ENCODE measurements around the gene PKNOX2. TPM values are rescaled to one million over a fixed set of nuclear protein-coding genes. Genes with fewer than 3 reads are reported as not detected.
A peak's percentile ranks its signal among the peaks of the same experiment; 100 is the strongest.

Gene PKNOX2
- total RNA-seq, 6 experiments from 2014 or later, result 0.09 to 0.31 (median 0.14) TPM

DNA sequence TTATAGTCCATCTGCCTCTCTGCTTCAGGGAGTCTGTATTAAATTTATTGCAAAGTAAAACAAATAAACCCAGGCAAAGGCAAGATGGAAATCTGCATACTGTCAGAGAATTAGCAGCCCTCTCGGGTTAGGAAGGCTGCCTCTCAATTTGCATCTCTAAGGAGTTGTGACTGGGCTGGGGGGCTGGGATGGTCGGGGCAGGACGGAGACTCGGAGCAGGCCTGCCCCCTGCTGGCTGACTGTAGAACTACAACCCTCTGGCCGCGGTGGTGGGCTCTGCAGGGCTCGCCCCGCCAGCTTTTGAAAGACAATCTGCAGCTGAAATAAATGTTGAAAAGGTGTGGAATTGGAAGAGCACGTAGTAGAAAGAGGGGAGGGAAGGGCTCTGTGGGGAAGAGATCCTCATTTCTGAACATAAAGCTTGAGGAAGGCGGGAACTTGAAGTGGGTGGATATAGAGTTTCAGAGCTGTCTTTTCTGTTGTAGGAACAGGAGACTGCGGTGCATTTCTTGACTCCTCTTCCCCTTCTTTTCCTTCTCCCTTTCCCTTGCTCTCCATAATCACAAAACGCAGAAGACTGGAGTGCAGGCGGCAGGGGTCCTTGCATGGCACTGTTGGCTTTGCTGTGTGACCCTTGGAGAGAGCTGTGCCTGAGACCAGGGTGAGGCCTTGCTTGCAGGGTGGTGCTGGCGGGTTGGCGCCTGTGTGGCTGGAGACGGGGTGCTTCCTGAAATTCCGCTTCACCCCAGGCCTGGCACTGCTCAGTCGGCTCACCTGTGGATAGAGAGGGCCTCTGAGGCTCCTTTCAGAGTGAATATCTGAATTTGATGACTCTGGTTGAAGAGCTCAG is 22.6 kb upstream of the PKNOX2 start:
- WGBS (ENCODE audit: insufficient coverage, low coverage, low lambda C conversion rate, missing lambda C conversion rate), result 22% methylated on average over 14 of the region's 18 CpGs
- H3K4me3 ChIP-seq, result no peak overlapping the region
- ATAC-seq, result peak; percentile 84 to 92 (median 88)
- intact Hi-C loops (cut with DNase I), result loop anchor here in 1 of 2 donors (5.0 to 10.0 kb wide), 2 partner anchors 57 to 180 kb away; no protein-coding TSS in a partner anchor
- peak in 2 of 3 donors; percentile 50 to 61 for DNase-seq
- H3K9me3 ChIP-seq, result no peaks in the 10 kb centered on the region
- H3K4me1 ChIP-seq, result no peaks in the 10 kb centered on the region
- TF ChIP-seq POLR2A (IDR thresholded peaks at IDR 0.05), result no peak
- peak; percentile 89 to 96 (median 90) for TF ChIP-seq CTCF (IDR thresholded peaks at IDR 0.05)
- H3K36me3 ChIP-seq, result no peaks in the 10 kb centered on the region
- H3K27ac ChIP-seq, result no peak overlapping the region
- no peaks in the 10 kb centered on the region for H3K27me3 ChIP-seq

- DNase-seq (no peak), ATAC-seq (no peak)
- WGBS (ENCODE audit: insufficient coverage, low coverage, low lambda C conversion rate, missing lambda C conversion rate), result 71% methylated on average over 1 of the region's 1 CpG
- H3K9me3 ChIP-seq, result no peaks in the 10 kb centered on the region
- TF ChIP-seq POLR2A (IDR thresholded peaks at IDR 0.05) (no peak), CTCF (IDR thresholded peaks at IDR 0.05) (no peak)
- no peak overlapping the region for H3K27ac ChIP-seq
- no peak overlapping the region for H3K4me3 ChIP-seq
- no peaks in the 10 kb centered on the region for H3K27me3 ChIP-seq
- no peaks in the 10 kb centered on the region for H3K4me1 ChIP-seq
- intact Hi-C loops (cut with DNase I), result loop anchor here in 1 of 2 donors (10.0 kb wide), 1 partner anchor 61 kb away; no protein-coding TSS in a partner anchor
- no peaks in the 10 kb centered on the region for H3K36me3 ChIP-seq
Observed at GRCh38 chr11:125146232-125146631, 18.3 kb upstream of the PKNOX2 start.

GRCh38 chr11:125147280-125147679 is 17.3 kb upstream of the PKNOX2 start:
- DNase-seq (no peak), ATAC-seq (no peak)
- Histone ChIP-seq H3K36me3 (no peaks in the 10 kb centered on the region), H3K27me3 (no peaks in the 10 kb centered on the region), H3K4me3 (no peak overlapping the region), H3K4me1 (no peaks in the 10 kb centered on the region), H3K9me3 (no peaks in the 10 kb centered on the region), H3K27ac (no peak overlapping the region)
- TF ChIP-seq POLR2A (IDR thresholded peaks at IDR 0.05) (no peak), CTCF (IDR thresholded peaks at IDR 0.05) (no peak)
- intact Hi-C loops (cut with DNase I), result loop anchor here in 1 of 2 donors (10.0 kb wide), 1 partner anchor 62 kb away; no protein-coding TSS in a partner anchor
- WGBS (ENCODE audit: insufficient coverage, low coverage, low lambda C conversion rate, missing lambda C conversion rate), result 73% methylated on average over 6 of the region's 6 CpGs

GRCh38 chr11:125148011-125148410 is 16.5 kb upstream of the PKNOX2 start:
- no peaks in the 10 kb centered on the region for H3K4me1 ChIP-seq
- intact Hi-C loops (cut with DNase I), result loop anchor here in 1 of 2 donors (10.0 kb wide), 1 partner anchor 63 kb away; no protein-coding TSS in a partner anchor
- TF ChIP-seq CTCF (IDR thresholded peaks at IDR 0.05), result no peak
- TF ChIP-seq POLR2A (IDR thresholded peaks at IDR 0.05), result no peak
- DNase-seq, result no peak
- no peaks in the 10 kb centered on the region for H3K36me3 ChIP-seq
- no peak overlapping the region for H3K4me3 ChIP-seq
- no peak for ATAC-seq
- H3K9me3 ChIP-seq, result no peaks in the 10 kb centered on the region
- no peak overlapping the region for H3K27ac ChIP-seq
- H3K27me3 ChIP-seq, result no peaks in the 10 kb centered on the region
